Activated T-helper 1 cell treated with anti-CD3 and anti-CD28 coated beads, Interleukin-12 subunit alpha, Interleukin-12 subunit beta, Interleukin-2, Interleukin-4 antibody, amounts not matched to agents 30 ng/mL and 10 ng/mL and 1 ng/mL, durations not matched to agents 14 hours and 24 hours and 36 hours (primary cell): ENCODE measurements around the gene RPL37A. TPM values are rescaled to one million over a fixed set of nuclear protein-coding genes. Genes with fewer than 3 reads are reported as not detected.

Experiments used
- DNase-seq: peaks from one replicate; pipeline ENCODE4 v3.0.0; 2021; ENCODE audit warnings: low spot score
- H3K27ac Mint-ChIP-seq: one replicate; pipeline ENCODE4 v1.8.0; 2021; ENCODE audit warnings: mild to moderate bottlenecking, mixed read lengths
- H3K27me3 Mint-ChIP-seq: one replicate; pipeline ENCODE4 v1.8.0; 2022; ENCODE audit warnings: mild to moderate bottlenecking, moderate library complexity, mixed read lengths; ENCODE audit not compliant: insufficient read depth
- H3K36me3 Mint-ChIP-seq: one replicate; pipeline ENCODE4 v1.8.0; 2021; ENCODE audit warnings: low read depth, mixed read lengths
- H3K4me1 Mint-ChIP-seq: one replicate; pipeline ENCODE4 v1.8.0; 2021; ENCODE audit warnings: low read depth, mixed read lengths
- H3K4me3 Mint-ChIP-seq: one replicate; pipeline ENCODE4 v1.8.0; 2021; ENCODE audit warnings: mild to moderate bottlenecking, moderate library complexity, mixed read lengths
- H3K9me3 Mint-ChIP-seq: one replicate; pipeline ENCODE4 v1.8.0; 2021; ENCODE audit warnings: mixed read lengths
- intact Hi-C: fragments of 100-400 bp; cut with micrococcal nuclease; formaldehyde crosslinking; loops from one replicate; pipeline ENCODE4 v1.15.1; 2024
- total RNA-seq: library from RNA; stranded (reverse); gene quantifications from 2 replicates; pipeline ENCODE4 v1.2.3, GENCODE V29; 2022

RPL37A gene
- total RNA-seq, 1 donor from 2014 or later: 2,922 TPM

DNA sequence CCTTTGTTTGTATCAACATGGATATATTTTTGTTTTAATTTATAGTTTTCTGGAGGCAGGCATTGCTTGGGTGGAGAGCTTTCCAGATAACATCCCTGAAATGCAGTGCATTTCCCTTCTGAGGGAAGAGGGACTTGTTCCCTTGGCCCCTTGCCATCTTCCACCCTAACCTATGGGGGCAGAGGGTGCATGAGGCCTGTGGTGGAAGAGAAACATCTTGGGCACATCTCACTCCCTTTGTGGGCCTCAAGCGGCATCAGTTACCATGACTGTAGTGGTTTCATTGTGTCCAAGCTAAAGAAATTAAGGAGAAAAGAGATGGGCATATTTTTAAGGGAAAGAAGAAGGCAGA, 5.3 kb upstream of the RPL37A start:
- H3K27me3 Mint-ChIP-seq: no peaks in the 10 kb centered on the region
- no peaks in the 10 kb centered on the region for H3K9me3 Mint-ChIP-seq
- intact Hi-C loops: loop anchor here (10.0 kb wide), 2 partner anchors 479 to 1721 kb away; partner anchors contain the start of genes ARPC2 and MREG
- H3K4me3 Mint-ChIP-seq: no peak overlapping the region
- no peak for DNase-seq
- H3K27ac Mint-ChIP-seq: no peak overlapping the region
- H3K4me1 Mint-ChIP-seq: peaks cover 22% of the 10 kb centered on the region
- peaks cover 1% of the 10 kb centered on the region for H3K36me3 Mint-ChIP-seq

DNA sequence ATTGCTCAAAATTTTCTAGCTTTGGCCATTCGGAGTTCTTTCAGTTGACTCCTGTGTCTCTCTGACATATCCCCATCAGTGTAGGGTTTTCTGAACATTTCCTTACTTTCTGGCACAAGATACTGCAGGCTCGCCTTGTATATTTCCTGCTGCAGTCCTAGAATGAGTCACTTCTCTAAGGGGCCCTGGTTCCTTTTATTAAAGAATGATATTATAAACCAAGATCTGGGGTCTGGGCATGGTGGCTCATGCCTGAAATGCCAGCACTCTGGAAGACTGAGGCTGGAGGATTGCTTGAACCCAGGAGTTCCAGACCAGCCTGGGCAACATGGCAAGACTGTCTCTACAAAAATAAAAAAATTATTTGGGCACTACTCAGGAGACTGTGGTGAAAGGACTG, 3.0 kb upstream of the RPL37A start:
- peaks cover 37% of the 10 kb centered on the region for H3K4me1 Mint-ChIP-seq
- intact Hi-C loops: loop anchor here (10.0 kb wide), 2 partner anchors 481 to 1719 kb away; partner anchors contain the start of genes ARPC2 and MREG
- H3K36me3 Mint-ChIP-seq: peaks cover 22% of the 10 kb centered on the region
- H3K27ac Mint-ChIP-seq: no peak overlapping the region
- DNase-seq: no peak
- H3K27me3 Mint-ChIP-seq: no peaks in the 10 kb centered on the region
- H3K4me3 Mint-ChIP-seq: no peak overlapping the region
- H3K9me3 Mint-ChIP-seq: no peaks in the 10 kb centered on the region

DNA sequence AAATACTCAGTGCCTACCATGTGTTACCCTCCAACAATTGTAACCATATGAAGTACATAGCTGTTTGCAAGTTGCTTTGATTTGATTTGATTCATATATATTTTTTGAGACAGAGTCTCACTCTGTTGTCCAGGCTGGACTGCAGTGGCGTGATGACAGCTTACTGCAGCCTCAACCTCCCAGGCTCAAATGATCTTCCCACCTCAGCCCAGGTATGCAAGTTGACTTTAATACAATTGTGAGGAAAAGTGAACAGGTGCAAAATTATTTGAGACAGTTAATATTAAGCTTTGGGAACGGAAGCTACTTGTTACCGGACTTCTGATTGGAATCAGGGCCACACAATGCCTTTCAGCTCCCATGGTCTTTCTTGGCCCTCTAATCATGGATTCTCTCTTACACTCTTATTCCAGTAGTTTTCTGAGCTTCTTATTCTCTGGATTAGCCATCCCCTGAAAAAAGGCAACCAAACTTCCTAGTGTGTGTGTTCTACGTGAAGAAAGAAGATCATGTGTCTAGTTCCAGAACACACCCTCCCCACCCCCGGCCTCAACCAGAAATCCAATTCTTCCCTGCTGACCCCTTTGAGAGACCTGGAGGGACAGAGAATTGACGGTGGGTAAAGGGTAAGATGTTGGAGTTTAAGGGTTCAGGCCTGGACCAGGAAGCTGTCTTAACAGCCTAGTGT, 1.1 kb upstream of the RPL37A start:
- Mint-ChIP-seq H3K27me3 (no peaks in the 10 kb centered on the region), H3K4me1 (peaks cover 50% of the 10 kb centered on the region), H3K4me3 (peak overlapping the region; percentile 93), H3K36me3 (peaks cover 36% of the 10 kb centered on the region), H3K27ac (peak overlapping the region; percentile 86), H3K9me3 (no peaks in the 10 kb centered on the region)
- DNase-seq: no peak
- intact Hi-C loops: loop anchor here (1.0 to 10.0 kb wide), 7 partner anchors 23 to 1717 kb away; partner anchors contain the start of genes ARPC2, MREG, SMARCAL1 and XRCC5

DNA sequence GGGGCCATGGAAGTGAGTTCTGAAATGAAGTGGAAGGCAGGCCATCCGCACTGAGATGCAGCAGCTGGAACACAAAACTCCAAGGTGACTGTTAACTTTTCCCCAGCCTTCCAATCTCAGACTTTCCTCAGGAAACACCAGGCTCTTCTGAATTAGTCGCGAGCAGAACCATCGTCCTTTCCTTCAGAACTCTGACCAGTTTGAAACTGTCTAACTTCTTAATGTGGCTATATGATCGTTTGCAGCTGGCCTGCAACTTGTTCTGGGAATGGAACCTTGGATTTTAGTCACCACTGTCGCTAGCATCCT, 620 bp upstream of the RPL37A start:
- no peak for DNase-seq
- Mint-ChIP-seq H3K27me3 (no peaks in the 10 kb centered on the region), H3K27ac (peak overlapping the region; percentile 86), H3K4me3 (peak overlapping the region; percentile 93), H3K4me1 (peaks cover 55% of the 10 kb centered on the region), H3K36me3 (peaks cover 41% of the 10 kb centered on the region), H3K9me3 (no peaks in the 10 kb centered on the region)
- intact Hi-C loops: loop anchor here (1.0 to 10.0 kb wide), 7 partner anchors 23 to 1717 kb away; partner anchors contain the start of genes ARPC2, MREG, SMARCAL1 and XRCC5

DNA sequence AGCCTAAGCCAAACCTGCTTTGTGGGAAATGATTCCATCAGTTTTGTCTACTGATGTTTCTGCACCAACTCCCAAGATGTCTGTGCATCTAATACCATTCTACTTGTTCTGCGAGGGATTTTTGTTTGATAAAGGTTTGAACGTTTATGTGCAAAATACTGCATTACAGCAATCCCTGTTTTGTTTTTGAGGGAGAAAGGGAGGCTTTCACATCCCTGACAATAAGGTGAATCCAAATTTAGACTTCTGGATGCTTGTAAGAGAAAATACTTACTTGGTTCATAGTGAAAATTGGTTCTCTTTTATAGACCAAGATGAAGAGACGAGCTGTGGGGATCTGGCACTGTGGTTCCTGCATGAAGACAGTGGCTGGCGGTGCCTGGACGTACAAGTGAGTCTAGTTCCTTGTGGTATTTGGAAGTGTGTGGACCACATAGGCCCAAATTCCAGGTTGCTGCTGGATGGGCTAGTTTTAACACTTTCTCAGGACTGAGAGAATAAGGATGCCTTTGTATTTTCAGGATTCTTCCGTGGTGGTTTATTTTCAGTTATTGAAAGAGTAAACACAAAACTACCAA, 1.1 kb downstream of the RPL37A start:
- Mint-ChIP-seq H3K4me1 (peaks cover 65% of the 10 kb centered on the region), H3K27ac (peak overlapping the region; percentile 86), H3K4me3 (peak overlapping the region; percentile 93), H3K36me3 (peaks cover 50% of the 10 kb centered on the region), H3K9me3 (no peaks in the 10 kb centered on the region), H3K27me3 (no peaks in the 10 kb centered on the region)
- intact Hi-C loops: loop anchor here (2.0 to 10.0 kb wide), 4 partner anchors 25 to 1715 kb away; partner anchors contain the start of genes ARPC2 and MREG
- no peak for DNase-seq

DNA sequence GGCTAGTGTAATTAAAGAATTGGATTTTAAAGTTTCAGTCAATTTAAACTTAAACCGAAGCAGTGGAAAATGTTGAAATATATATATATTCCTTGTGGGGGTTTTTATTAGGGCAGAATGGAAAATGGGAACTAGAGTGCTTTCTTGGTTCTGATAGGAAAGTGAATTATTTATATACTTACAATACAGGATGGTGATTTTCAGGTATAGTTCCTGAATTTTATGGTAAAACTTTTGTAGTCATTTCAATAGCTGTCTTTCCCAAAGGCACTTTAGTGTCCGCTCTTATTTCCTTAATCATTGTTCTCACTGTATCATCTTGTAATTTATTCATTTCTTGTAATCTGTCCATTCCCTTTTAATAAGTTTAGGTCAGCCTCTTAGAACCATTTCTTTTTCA, 1.9 kb downstream of the RPL37A start:
- intact Hi-C loops: no loop called here
- no peaks in the 10 kb centered on the region for H3K27me3 Mint-ChIP-seq
- peaks cover 68% of the 10 kb centered on the region for H3K4me1 Mint-ChIP-seq
- peak overlapping the region; percentile 93 for H3K4me3 Mint-ChIP-seq
- peaks cover 56% of the 10 kb centered on the region for H3K36me3 Mint-ChIP-seq
- H3K27ac Mint-ChIP-seq: peak overlapping the region; percentile 86
- no peak for DNase-seq
- H3K9me3 Mint-ChIP-seq: no peaks in the 10 kb centered on the region

DNA sequence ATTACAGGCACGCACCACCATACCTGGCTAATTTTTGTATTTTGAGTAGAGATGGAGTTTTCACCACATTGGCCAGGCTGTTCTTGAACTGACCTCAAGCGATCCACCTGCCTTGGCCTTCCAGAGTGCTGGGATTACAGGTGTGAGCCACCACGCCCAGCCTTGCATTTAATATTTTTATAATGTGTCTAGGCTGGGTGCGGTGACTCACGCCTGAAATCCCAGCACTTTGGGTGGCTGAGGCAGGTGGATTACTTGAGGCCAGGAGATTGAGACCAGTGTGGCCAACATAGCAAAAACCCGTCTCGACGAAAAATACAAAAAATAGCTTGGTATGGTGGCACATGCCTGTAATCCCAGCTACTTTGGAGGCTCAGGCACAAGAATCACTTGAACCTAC, 3.2 kb downstream of the RPL37A start:
- peak overlapping the region; percentile 5 for H3K27ac Mint-ChIP-seq
- intact Hi-C loops: no loop called here
- peaks cover 65% of the 10 kb centered on the region for H3K36me3 Mint-ChIP-seq
- no peaks in the 10 kb centered on the region for H3K9me3 Mint-ChIP-seq
- peaks cover 70% of the 10 kb centered on the region for H3K4me1 Mint-ChIP-seq
- peak overlapping the region; percentile 93 for H3K4me3 Mint-ChIP-seq
- no peaks in the 10 kb centered on the region for H3K27me3 Mint-ChIP-seq
- no peak for DNase-seq

DNA sequence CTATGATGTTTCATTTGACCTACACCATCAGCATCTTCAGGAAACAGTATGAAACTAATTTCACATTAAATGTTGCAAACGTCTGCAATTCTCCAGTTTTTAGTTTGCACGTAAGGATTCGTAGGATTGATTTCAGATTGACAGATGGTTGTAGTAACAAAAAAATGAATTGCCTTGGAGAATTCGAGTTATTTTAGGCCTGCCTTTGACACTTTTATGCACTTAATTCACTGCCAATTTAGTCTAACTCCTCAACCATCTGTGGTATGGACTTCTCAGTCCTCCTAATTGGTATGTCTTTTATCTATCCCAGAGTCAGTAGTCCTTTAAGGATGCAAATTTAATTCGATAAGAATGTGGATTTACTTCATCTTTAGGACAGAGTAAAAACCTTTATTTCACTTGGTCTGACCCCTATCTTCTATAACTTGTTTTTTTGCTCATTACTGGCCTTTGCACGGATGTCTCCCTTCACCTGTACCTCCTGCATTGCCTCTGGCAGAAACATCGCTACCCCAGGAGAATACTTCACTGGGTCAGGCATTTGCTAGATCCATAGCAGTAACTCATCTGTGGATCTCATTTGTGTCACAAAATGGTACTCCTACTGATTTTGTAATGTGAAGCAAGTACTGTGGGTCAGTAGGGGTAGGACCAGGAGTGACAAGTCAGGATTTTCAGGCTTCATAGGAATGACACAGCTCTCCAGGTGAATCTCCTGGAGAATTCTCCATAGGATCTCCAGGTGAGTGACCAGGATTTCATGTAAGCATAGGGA, 3.9 kb downstream of the RPL37A start:
- peaks cover 67% of the 10 kb centered on the region for H3K36me3 Mint-ChIP-seq
- peak overlapping the region; percentile 50 for H3K4me3 Mint-ChIP-seq
- H3K27ac Mint-ChIP-seq: peak overlapping the region; percentile 5
- no peaks in the 10 kb centered on the region for H3K9me3 Mint-ChIP-seq
- H3K27me3 Mint-ChIP-seq: no peaks in the 10 kb centered on the region
- DNase-seq: no peak
- peaks cover 65% of the 10 kb centered on the region for H3K4me1 Mint-ChIP-seq
- intact Hi-C loops: no loop called here

DNA sequence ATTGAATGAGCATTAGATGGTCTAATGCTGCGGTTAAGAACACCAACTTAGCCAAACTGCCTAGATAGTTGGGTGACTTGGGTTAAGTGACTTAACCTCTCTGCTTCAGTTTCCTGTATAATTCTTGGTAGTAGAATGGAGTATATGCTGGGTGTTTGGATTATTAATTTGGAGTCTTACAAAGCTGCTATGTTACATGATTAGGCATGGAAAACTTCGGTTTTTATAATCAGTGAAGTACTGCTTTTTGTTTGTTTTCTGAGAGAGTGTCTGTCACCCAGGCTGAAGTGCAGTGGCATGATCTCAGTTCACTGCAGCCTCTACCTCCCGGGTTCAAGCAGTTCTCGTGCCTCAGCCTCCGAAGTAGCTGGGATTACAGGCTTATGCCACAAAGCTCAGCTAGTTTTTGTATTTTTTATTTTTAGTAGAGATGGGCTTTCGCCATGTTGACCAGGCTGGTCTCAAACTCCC, 4.5 kb downstream of the RPL37A start:
- Mint-ChIP-seq H3K27ac (no peak overlapping the region), H3K4me3 (peak overlapping the region; percentile 50), H3K27me3 (no peaks in the 10 kb centered on the region), H3K9me3 (no peaks in the 10 kb centered on the region), H3K36me3 (peaks cover 70% of the 10 kb centered on the region), H3K4me1 (peaks cover 59% of the 10 kb centered on the region)
- intact Hi-C loops: no loop called here
- DNase-seq: no peak

DNA sequence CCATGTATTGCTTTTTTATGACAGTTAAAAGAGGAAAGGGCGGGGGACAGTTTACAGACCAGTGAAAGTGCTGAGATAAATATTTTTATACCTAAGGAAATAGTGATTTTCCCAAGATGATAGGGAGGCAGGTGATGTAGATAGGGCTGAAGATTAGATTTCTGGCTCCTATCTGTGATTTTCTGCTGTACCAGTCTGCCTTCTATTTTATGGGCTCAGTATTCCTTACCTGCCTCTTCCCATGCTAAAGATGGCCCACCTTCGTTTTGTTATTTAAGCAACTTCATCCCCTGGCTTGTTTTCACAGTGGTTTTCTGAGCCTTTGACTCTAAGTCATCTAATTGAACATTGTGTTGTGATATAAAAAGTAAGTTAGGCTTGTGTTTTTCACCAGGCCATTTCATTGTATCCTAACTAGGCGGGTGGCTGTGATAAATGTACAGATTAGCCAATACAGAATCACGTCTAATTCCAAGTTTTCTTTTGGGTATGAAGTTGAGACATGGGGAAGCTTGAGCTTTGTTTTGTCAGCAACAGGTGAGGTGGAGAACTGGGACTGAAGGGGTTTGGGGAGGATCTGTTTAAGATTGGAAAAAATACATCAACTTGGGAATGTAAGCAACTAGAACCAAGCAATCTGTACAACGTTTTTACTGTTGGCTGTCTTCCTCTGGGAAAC, 5.2 kb downstream of the RPL37A start:
- no peak for DNase-seq
- Mint-ChIP-seq H3K36me3 (peaks cover 70% of the 10 kb centered on the region), H3K27ac (peak overlapping the region; percentile 36), H3K9me3 (no peaks in the 10 kb centered on the region), H3K4me3 (no peak overlapping the region), H3K27me3 (no peaks in the 10 kb centered on the region), H3K4me1 (peaks cover 56% of the 10 kb centered on the region)
- intact Hi-C loops: no loop called here

DNA sequence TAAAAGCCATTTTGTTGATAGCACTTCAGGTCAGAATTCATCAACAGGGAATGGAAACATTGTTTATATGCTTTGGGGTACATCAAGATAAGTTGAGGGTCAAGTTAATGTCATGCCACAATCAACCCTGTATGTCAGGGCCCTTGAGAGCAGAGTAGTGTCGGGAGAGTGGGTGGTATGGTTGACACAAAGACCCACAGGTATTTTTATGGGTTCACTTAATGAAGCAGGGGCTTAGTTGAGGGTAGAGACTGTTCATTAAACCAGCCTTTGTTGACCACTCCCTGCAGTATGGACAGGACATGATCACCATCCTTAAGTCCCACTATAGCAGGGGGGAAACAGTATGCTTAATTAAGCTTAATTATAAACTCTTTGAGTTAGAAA, 5.7 kb downstream of the RPL37A start:
- no peak for DNase-seq
- H3K4me1 Mint-ChIP-seq: peaks cover 56% of the 10 kb centered on the region
- H3K36me3 Mint-ChIP-seq: peaks cover 68% of the 10 kb centered on the region
- H3K27me3 Mint-ChIP-seq: no peaks in the 10 kb centered on the region
- H3K9me3 Mint-ChIP-seq: no peaks in the 10 kb centered on the region
- intact Hi-C loops: no loop called here
- H3K4me3 Mint-ChIP-seq: no peak overlapping the region
- peak overlapping the region; percentile 36 for H3K27ac Mint-ChIP-seq

DNA sequence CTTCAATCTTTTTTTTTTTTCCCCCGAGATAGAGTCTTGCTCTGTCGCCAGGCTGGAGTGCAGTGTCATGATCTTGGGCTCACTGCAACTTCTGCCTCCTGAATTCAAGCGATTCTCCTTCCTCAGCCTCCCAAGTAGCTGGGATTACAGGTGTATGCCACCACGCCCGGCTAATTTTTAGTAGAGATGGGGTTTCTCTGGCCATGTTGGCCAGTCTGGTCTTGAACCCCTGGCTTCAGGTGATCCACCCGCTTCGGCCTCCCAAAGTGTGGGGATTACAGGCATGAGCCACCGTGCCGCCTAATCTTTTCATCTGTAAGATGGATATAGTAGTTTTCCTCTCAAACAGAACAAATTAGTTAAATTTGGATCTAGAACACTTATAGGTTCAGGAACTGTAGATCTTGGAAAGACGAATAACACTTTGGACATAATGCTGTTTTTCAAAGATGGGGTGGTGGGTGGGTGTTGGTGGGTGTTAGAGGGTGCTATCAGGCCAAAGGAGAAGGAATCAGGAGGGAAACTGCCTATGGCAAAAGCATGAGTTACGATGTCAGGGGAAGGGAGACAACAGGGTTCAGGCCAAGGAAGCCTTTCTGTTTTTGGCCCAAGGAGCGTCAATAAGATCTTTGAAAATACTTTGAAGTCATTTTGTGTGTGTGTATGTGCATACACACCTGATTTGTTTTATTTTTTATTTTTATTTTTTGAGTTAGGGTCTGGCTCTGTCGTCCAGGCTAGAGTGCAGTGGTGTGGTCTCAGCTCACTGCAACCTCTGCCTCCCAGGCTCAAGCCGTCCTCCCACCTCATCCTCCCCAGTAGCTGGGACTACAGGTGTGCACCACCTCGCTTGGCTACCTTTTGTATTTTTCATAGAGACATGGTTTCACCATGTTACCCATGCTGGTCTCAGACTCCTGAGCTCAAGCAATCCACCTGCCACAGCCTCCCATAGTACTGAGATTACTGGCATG, 6.8 kb downstream of the RPL37A start:
- Mint-ChIP-seq H3K36me3 (peaks cover 61% of the 10 kb centered on the region), H3K27ac (peak overlapping the region; percentile 69), H3K9me3 (no peaks in the 10 kb centered on the region), H3K4me1 (peaks cover 45% of the 10 kb centered on the region), H3K4me3 (no peak overlapping the region), H3K27me3 (no peaks in the 10 kb centered on the region)
- intact Hi-C loops: no loop called here
- no peak for DNase-seq
